H1 (cell line): ENCODE results near the gene OR52M1. TPM values are rescaled to one million over a fixed set of nuclear protein-coding genes. Genes with fewer than 3 reads are reported as not detected.
"Not testable (repeated sequence)": the region's sequence is repeated elsewhere in the genome, so short reads cannot be mapped to it uniquely, and the experiment has no call there.

Experiments
- CTCF ChIA-PET: fragments of 300-600 bp; sonication (Branson Sonifier 250); formaldehyde crosslinking; loops from one replicate; lab custom pipeline; 2021; ENCODE audit not compliant: partially characterized antibody; lab: Charles Lee
- POLR2A ChIA-PET: fragments of 300-600 bp; sonication (Branson Sonifier 250); formaldehyde crosslinking; loops from one replicate; lab custom pipeline; 2021; ENCODE audit warnings: inconsistent platforms; ENCODE audit not compliant: partially characterized antibody; lab: Charles Lee
- DNase-seq, 2 experiments: peaks; one replicate each; pipeline versions ENCODE4 v3.0.0 to v3.0.0-alpha.2; 2010 to 2022; ENCODE audit warnings: low spot score in 2 of 2, low read depth in 1 of 2, mixed read lengths in 1 of 2
- FAIRE-seq: peaks from 2 replicates; lab custom pipeline; 2011; peaks lifted over from hg19 to GRCh38; lab: Jason Lieb, UNC
- H2AFZ ChIP-seq: 2 replicates; pipeline ENCODE4 v1.8.1; 2012; ENCODE audit warnings: low read length, inconsistent platforms
- H2AK5ac ChIP-seq: 2 replicates; pipeline ENCODE4 v1.6.1; 2013; ENCODE audit warnings: low read depth, low read length
- H2BK120ac ChIP-seq: replicated peaks from 2 replicates; pipeline ENCODE3; 2013; ENCODE audit warnings: low read depth, low read length, inconsistent platforms
- H2BK12ac ChIP-seq: 2 replicates; pipeline ENCODE4 v1.6.1; 2013; ENCODE audit warnings: low read depth, low read length
- H2BK15ac ChIP-seq: 2 replicates; pipeline ENCODE4 v1.6.1; 2013; ENCODE audit warnings: low read length
- H2BK20ac ChIP-seq: 2 replicates; pipeline ENCODE4 v1.6.1; 2013; ENCODE audit warnings: low read length
- H2BK5ac ChIP-seq: 2 replicates; pipeline ENCODE4 v1.6.1; 2013; ENCODE audit warnings: low read depth, low read length
- H3K14ac ChIP-seq: 2 replicates; pipeline ENCODE4 v1.6.1; 2013; ENCODE audit warnings: inconsistent platforms; ENCODE audit not compliant: insufficient read length
- H3K18ac ChIP-seq: 2 replicates; pipeline ENCODE4 v1.6.1; 2013; ENCODE audit warnings: low read length; ENCODE audit errors: extremely low read depth
- H3K23ac ChIP-seq: 2 replicates; pipeline ENCODE4 v1.6.1; 2013; ENCODE audit warnings: inconsistent platforms; ENCODE audit not compliant: insufficient read length
- H3K23me2 ChIP-seq: 2 replicates; pipeline ENCODE4 v1.6.1; 2013; ENCODE audit warnings: low read depth, low read length
- H3K27ac ChIP-seq: 2 replicates; pipeline ENCODE4 v1.6.1; 2011; ENCODE audit warnings: low read depth, low read length, inconsistent platforms
- H3K27me3 ChIP-seq, 4 experiments: replicated peaks in 1 of 4; 1 replicate in 1 of 4; 2 replicates in 3 of 4; pipeline versions ENCODE4 v1.6.1 to v1.8.1; 2011 to 2013; ENCODE audit warnings: low read length in 3 of 4, mild to moderate bottlenecking in 3 of 4, inconsistent platforms in 2 of 4, mixed read lengths in 2 of 4, moderate library complexity in 1 of 4; ENCODE audit not compliant: control insufficient read depth in 3 of 4, insufficient read depth in 3 of 4; ENCODE audit errors: extremely low read depth in 1 of 4
- H3K36me3 ChIP-seq, 4 experiments: 2 replicates each; pipeline versions ENCODE4 v1.6.1 to v1.8.1; 2011 to 2013; ENCODE audit warnings: mild to moderate bottlenecking in 4 of 4, low read length in 3 of 4, moderate library complexity in 2 of 4, control low read depth in 1 of 4, inconsistent platforms in 1 of 4; ENCODE audit not compliant: insufficient read depth in 4 of 4, control insufficient read depth in 2 of 4
- H3K4ac ChIP-seq: replicated peaks from 2 replicates; pipeline ENCODE3; 2013; ENCODE audit warnings: low read length, low read depth, mixed read lengths, inconsistent platforms; ENCODE audit not compliant: insufficient read length
- H3K4me1 ChIP-seq, 4 experiments: replicated peaks in 1 of 4; 1 replicate in 1 of 4; 2 replicates in 3 of 4; pipeline versions ENCODE4 v1.6.1 to v1.8.1; 2011 to 2013; ENCODE audit warnings: low read length in 3 of 4, inconsistent platforms in 2 of 4, mixed read lengths in 1 of 4; ENCODE audit not compliant: insufficient read depth in 4 of 4, control insufficient read depth in 3 of 4
- H3K4me2 ChIP-seq, 2 experiments: 2 replicates each; pipeline versions ENCODE4 v1.6.1 to v1.8.1; 2011 to 2013; ENCODE audit warnings: low read depth in 2 of 2, low read length in 2 of 2, control low read depth in 1 of 2, inconsistent platforms in 1 of 2, mild to moderate bottlenecking in 1 of 2; ENCODE audit not compliant: insufficient read depth in 1 of 2
- H3K4me3 ChIP-seq, 4 experiments: fragments of 200-600, 300-600 bp in 1 of 4; sonication (generic), shearing (Covaris generic), sonication (Bioruptor Twin) in 1 of 4; 2 replicates each; pipeline versions ENCODE4 v1.5.1 to v1.8.1; 2011 to 2016; ENCODE audit warnings: low read length in 4 of 4, low read depth in 3 of 4, control low read depth in 2 of 4, inconsistent platforms in 2 of 4, mild to moderate bottlenecking in 2 of 4, mixed read lengths in 1 of 4, moderate library complexity in 1 of 4; ENCODE audit not compliant: insufficient read depth in 2 of 4; ENCODE audit errors: extremely low read depth in 1 of 4
- H3K56ac ChIP-seq: replicated peaks from 2 replicates; pipeline ENCODE3; 2013; ENCODE audit warnings: low read depth, mild to moderate bottlenecking, mixed read lengths, low read length, inconsistent platforms; ENCODE audit not compliant: insufficient read length
- H3K79me1 ChIP-seq: 2 replicates; pipeline ENCODE4 v1.6.1; 2013; ENCODE audit warnings: low read depth, low read length, control low read depth
- H3K79me2 ChIP-seq, 2 experiments: 2 replicates each; pipeline versions ENCODE4 v1.6.1 to v1.8.1; 2012 to 2013; ENCODE audit warnings: low read length in 2 of 2, mild to moderate bottlenecking in 2 of 2, inconsistent platforms in 1 of 2; ENCODE audit not compliant: insufficient read depth in 2 of 2, control insufficient read depth in 1 of 2
- H3K9ac ChIP-seq, 4 experiments: replicated peaks in 1 of 4; 1 replicate in 1 of 4; 2 replicates in 3 of 4; pipeline versions ENCODE4 v1.6.1 to v1.8.1; 2011 to 2013; ENCODE audit warnings: low read depth in 3 of 4, low read length in 3 of 4, control low read depth in 2 of 4, mild to moderate bottlenecking in 2 of 4, moderate library complexity in 2 of 4, inconsistent platforms in 1 of 4; ENCODE audit errors: extremely low read depth in 1 of 4
- H3K9me3 ChIP-seq, 2 experiments: 2 replicates each; pipeline versions ENCODE4 v1.6.1 to v1.8.1; 2012 to 2013; ENCODE audit warnings: mild to moderate bottlenecking in 2 of 2, moderate library complexity in 2 of 2, control low read depth in 1 of 2, inconsistent platforms in 1 of 2, low read depth in 1 of 2, low read length in 1 of 2, mixed read lengths in 1 of 2; ENCODE audit not compliant: insufficient read depth in 2 of 2
- H4K20me1 ChIP-seq, 2 experiments: replicated peaks in 1 of 2; 2 replicates each; pipeline versions ENCODE3 to v1.8.1; 2011 to 2013; ENCODE audit warnings: inconsistent platforms in 2 of 2, low read length in 2 of 2, mild to moderate bottlenecking in 1 of 2; ENCODE audit not compliant: insufficient read depth in 2 of 2, control insufficient read depth in 1 of 2
- H4K5ac ChIP-seq: 2 replicates; pipeline ENCODE4 v1.6.1; 2013; ENCODE audit warnings: low read length, low read depth, mixed read lengths, inconsistent platforms; ENCODE audit not compliant: insufficient read length
- H4K8ac ChIP-seq: 2 replicates; pipeline ENCODE4 v1.8.0; 2013; ENCODE audit warnings: mild to moderate bottlenecking, moderate library complexity, low read length, inconsistent platforms; ENCODE audit not compliant: insufficient read depth; ENCODE audit errors: extremely low read depth
- H4K91ac ChIP-seq: replicated peaks from 2 replicates; pipeline ENCODE3; 2013; ENCODE audit warnings: low read length, mixed read lengths, inconsistent platforms; ENCODE audit not compliant: insufficient read length
- CREB1 ChIP-seq: IDR thresholded peaks from 2 replicates; pipeline ENCODE4 v1.6.1; 2012; ENCODE audit warnings: inconsistent platforms
- FOSL1 ChIP-seq: IDR thresholded peaks from 2 replicates; pipeline ENCODE4 v1.6.1; 2011; ENCODE audit warnings: mild to moderate bottlenecking, low read depth, low read length, moderate library complexity; ENCODE audit not compliant: insufficient read depth
- POLR2AphosphoS5 ChIP-seq: IDR thresholded peaks from 2 replicates; pipeline ENCODE4 v1.6.1; 2011; ENCODE audit warnings: low read depth, low read length
- RAD21 ChIP-seq, 2 experiments: IDR thresholded peaks in 1 of 2; conservative IDR thresholded peaks in 1 of 2; 2 replicates each; pipeline ENCODE4 v1.6.1; 2011; ENCODE audit warnings: low read depth in 2 of 2, low read length in 2 of 2, improper control_type of control experiment in 1 of 2, inconsistent platforms in 1 of 2, mild to moderate bottlenecking in 1 of 2, moderate library complexity in 1 of 2
- WGBS, 2 experiments: shearing (Covaris generic) in 1 of 2; methylation state at CpG; one replicate each; pipeline versions ENCODE4 v1.1.6 to v1.1.7; 2013 to 2015; ENCODE audit warnings: low lambda C conversion rate in 2 of 2, mixed read lengths in 2 of 2, inconsistent platforms in 1 of 2, low coverage in 1 of 2, missing lambda C conversion rate in 1 of 2; ENCODE audit not compliant: insufficient replicate concordance in 2 of 2, insufficient coverage in 1 of 2, insufficient read length in 1 of 2; ENCODE audit errors: extremely low coverage in 1 of 2, missing lambda C conversion rate in 1 of 2; 5-methylcytosine and 5-hydroxymethylcytosine counted together
- polyA plus RNA-seq, 7 experiments: library from polyadenylated mRNA; depleted of rRNA in 3 of 7; stranded (reverse) in 5 of 7; unstranded in 2 of 7; fragments of >200 nt in 5 of 7; fragments of 200-250 nt in 2 of 7; gene quantifications; 1 replicate in 5 of 7; 2 replicates in 1 of 7; 4 replicates in 1 of 7; pipeline versions ENCODE4 v1.2.1 to v1.2.3, GENCODE V29; 2011 to 2013; ENCODE audit warnings: missing spikeins in 2 of 7, mixed read lengths in 2 of 7
- total RNA-seq: library from RNA; stranded (reverse); fragmentation: NEBNext Ultra II Directional; extraction: Animal tissue kit (Norgen Biotek cat#: 25700); gene quantifications from 2 replicates; pipeline ENCODE4 v1.2.1, GENCODE V29; 2021
- TF ChIP-seq, protein P1 (sequence below), 3 experiments: IDR thresholded peaks; 1 replicate in 2 of 3; 2 replicates in 1 of 3; pipeline versions ENCODE4 v1.5.1 to v1.6.1; 2011; ENCODE audit warnings: low read length in 3 of 3, mild to moderate bottlenecking in 3 of 3, inconsistent platforms in 2 of 3, low read depth in 1 of 3, moderate library complexity in 1 of 3; ENCODE audit not compliant: insufficient read depth in 1 of 3; ENCODE audit errors: control extremely low read depth in 1 of 3

OR52M1 gene
- total and polyA plus RNA-seq, 2 of the 8 experiments (the other 6 are each of a cell fraction or from before 2014, with no cell fraction given), result not detected

DNA sequence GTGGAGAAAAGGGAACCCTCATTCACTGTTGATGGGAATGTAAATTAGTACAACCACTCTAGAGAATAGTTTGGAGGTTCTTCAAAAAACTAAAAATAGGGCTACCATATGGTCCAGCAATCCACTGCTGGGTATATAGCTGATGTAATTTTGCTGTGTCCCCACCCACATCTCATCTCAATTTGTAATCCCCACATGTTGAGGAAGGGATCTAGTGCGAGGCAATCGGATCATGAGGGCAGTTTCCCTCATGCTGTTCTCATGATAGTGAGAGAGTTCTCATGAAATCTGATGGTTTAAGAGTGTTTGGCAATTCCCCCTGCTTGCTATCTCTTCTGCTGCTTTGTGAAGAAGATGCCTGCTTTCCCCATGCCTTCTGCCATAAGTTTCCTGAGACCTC, 17.1 kb upstream of the OR52M1 start (continued):
- TF ChIP-seq, protein P1, sequence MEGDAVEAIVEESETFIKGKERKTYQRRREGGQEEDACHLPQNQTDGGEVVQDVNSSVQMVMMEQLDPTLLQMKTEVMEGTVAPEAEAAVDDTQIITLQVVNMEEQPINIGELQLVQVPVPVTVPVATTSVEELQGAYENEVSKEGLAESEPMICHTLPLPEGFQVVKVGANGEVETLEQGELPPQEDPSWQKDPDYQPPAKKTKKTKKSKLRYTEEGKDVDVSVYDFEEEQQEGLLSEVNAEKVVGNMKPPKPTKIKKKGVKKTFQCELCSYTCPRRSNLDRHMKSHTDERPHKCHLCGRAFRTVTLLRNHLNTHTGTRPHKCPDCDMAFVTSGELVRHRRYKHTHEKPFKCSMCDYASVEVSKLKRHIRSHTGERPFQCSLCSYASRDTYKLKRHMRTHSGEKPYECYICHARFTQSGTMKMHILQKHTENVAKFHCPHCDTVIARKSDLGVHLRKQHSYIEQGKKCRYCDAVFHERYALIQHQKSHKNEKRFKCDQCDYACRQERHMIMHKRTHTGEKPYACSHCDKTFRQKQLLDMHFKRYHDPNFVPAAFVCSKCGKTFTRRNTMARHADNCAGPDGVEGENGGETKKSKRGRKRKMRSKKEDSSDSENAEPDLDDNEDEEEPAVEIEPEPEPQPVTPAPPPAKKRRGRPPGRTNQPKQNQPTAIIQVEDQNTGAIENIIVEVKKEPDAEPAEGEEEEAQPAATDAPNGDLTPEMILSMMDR (IDR thresholded peaks at IDR 0.05; ENCODE audit: control extremely low read depth in 1 of 3, insufficient read depth in 1 of 3, low read depth in 1 of 3, low read length in 3 of 3), result no peak
- no peak for TF ChIP-seq POLR2AphosphoS5
- no peak for TF ChIP-seq CREB1
- no peak for TF ChIP-seq RAD21 (IDR thresholded peaks at IDR 0.05 in 1 of 2, conservative IDR thresholded peaks at IDR 0.05 in 1 of 2; ENCODE audit: low read depth in 2 of 2, low read length in 2 of 2)
- no peak for TF ChIP-seq FOSL1

DNA sequence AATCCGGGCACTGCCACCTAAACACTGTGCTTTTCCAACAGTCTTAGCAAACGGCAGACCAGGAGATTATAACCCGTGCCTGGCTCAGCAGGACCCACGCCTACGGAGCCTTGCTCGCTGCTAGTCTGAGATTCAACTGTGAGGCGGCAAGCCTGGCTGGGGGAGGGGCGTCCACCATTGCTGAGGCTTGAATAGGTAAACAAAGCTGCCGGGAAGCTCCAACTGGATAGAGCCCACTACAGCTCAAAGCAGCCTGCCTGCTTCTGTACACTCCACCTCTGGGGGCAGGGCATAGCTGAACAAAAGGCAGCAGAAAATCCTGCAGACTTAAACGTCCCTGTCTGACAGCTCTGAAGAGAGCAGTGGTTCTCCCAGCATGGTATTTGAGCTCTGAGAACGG, 13.3 kb upstream of the OR52M1 start:
- H2AFZ ChIP-seq, H4K91ac ChIP-seq, H3K4me3 ChIP-seq, H3K18ac ChIP-seq, H2BK120ac ChIP-seq, H2BK12ac ChIP-seq, H2BK15ac ChIP-seq, H4K5ac ChIP-seq, DNase-seq, H3K4me2 ChIP-seq, POLR2A ChIA-PET, H2BK5ac ChIP-seq, H3K27me3 ChIP-seq, H3K23ac ChIP-seq, H3K23me2 ChIP-seq, H2BK20ac ChIP-seq, H4K8ac ChIP-seq, H3K4ac ChIP-seq, H3K56ac ChIP-seq, H3K14ac ChIP-seq, H3K4me1 ChIP-seq, H3K9me3 ChIP-seq, H4K20me1 ChIP-seq, H3K79me2 ChIP-seq, H3K9ac ChIP-seq, FAIRE-seq, H2AK5ac ChIP-seq, H3K79me1 ChIP-seq, H3K36me3 ChIP-seq, H3K27ac ChIP-seq: not testable (repeated sequence)
- WGBS, 2 experiments, result 80% methylated on average over 11 of the region's 11 CpGs; no CpG with 5 or more reads in 1 of the 2 experiments
- CTCF ChIA-PET, result interaction anchor here (0.7 to 1.9 kb wide), 4 partner anchors 8 to 344 kb away, joined by 3 to 9 read pairs (median 6); no protein-coding TSS in a partner anchor
